ENCODE measurements around the gene MGST3. TPM values are rescaled to one million over a fixed set of nuclear protein-coding genes. Genes with fewer than 3 reads are reported as not detected.
"Not testable (repeated sequence)": the region's sequence is repeated elsewhere in the genome, so short reads cannot be mapped to it uniquely, and the experiment has no call there.

The MGST3 gene
- total RNA-seq, 1 experiment from 2014 or later = 90.1 TPM

DNA sequence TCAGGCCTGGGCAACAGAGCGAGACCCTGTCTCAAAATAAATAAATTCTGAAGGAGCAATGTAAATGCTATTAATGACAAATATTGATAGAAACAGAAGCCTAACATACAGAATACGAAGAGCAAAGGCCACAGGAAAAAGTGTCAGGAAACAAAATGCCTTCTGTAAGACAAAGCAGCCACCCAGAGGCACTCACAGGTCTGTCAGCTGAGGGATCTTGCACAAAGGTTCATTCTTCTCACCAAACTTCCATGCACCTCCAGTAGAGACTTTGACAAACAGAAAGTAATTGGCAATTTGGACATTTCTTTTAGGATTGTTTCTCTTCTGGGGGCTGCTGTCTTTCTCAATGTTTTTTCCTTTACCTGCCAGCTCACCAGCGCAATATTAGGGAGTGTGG is 68.5 kb downstream of the MGST3 start:
- Histone ChIP-seq H3K27ac (no peak overlapping the region), H3K36me3 (ENCODE audit: low read depth) (no peaks in the 10 kb centered on the region), H4K20me1 (ENCODE audit: insufficient read depth) (no peaks in the 10 kb centered on the region), H3K9me3 (ENCODE audit: insufficient read depth, low read depth) (no peaks in the 10 kb centered on the region), H3F3A (ENCODE audit: insufficient read depth, low read depth) (peaks cover 10% of the 10 kb centered on the region; the same call in 1 of the 2 replicates), H2AFZ (no peak overlapping the region), H3K79me2 (ENCODE audit: low read depth) (peaks cover 29% of the 10 kb centered on the region), H3K4me3 (no peak overlapping the region), H3K4me1 (replicated peaks; ENCODE audit: insufficient read depth) (peaks cover 20% of the 10 kb centered on the region), H3K27me3 (ENCODE audit: insufficient read depth, low read depth) (no peaks in the 10 kb centered on the region), H3K4me2 (no peak overlapping the region), H3K9me2 (ENCODE audit: insufficient read depth) (no peaks in the 10 kb centered on the region)
- intact Hi-C loops (cut with micrococcal nuclease; ENCODE audit: unreplicated experiment) = loop anchor here (5.0 kb wide), 2 partner anchors 68 to 778 kb away; partner anchors contain the start of gene TMCO1
- DNase-seq = no peak
- CTCF ChIA-PET = no interaction called here
- TF ChIP-seq, protein P1, sequence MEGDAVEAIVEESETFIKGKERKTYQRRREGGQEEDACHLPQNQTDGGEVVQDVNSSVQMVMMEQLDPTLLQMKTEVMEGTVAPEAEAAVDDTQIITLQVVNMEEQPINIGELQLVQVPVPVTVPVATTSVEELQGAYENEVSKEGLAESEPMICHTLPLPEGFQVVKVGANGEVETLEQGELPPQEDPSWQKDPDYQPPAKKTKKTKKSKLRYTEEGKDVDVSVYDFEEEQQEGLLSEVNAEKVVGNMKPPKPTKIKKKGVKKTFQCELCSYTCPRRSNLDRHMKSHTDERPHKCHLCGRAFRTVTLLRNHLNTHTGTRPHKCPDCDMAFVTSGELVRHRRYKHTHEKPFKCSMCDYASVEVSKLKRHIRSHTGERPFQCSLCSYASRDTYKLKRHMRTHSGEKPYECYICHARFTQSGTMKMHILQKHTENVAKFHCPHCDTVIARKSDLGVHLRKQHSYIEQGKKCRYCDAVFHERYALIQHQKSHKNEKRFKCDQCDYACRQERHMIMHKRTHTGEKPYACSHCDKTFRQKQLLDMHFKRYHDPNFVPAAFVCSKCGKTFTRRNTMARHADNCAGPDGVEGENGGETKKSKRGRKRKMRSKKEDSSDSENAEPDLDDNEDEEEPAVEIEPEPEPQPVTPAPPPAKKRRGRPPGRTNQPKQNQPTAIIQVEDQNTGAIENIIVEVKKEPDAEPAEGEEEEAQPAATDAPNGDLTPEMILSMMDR (conservative IDR thresholded peaks at IDR 0.05) = no peak
- TF ChIP-seq EZH2 (IDR thresholded peaks at IDR 0.05; ENCODE audit: low read depth) = no peak
- no TSS peak for BruUV-seq (replicated peaks)
- POLR2A ChIA-PET (ENCODE audit: unreplicated experiment) = no interaction called here

DNA sequence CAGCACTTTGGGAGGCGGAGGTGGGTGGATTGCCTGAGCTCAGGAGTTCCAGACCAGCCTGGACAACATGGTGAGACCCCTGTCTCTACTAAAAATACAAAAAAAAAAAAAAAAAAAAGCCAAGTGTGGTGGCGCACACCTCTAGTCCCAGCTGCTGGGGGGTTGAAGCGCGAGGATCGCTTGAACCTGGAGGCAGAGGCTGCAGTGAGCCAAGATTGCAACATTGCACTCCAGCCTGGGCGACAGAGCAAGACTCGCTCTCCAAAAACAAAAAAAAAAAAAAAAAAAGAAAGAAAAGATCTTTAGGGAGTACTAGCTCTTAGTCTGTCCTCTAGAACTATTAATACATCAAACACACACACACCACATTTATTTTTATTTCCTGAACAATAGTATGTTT is 70.9 kb downstream of the MGST3 start:
- DNase-seq; H3K4me3 ChIP-seq; CTCF ChIA-PET; intact Hi-C loops (cut with micrococcal nuclease; ENCODE audit: unreplicated experiment); H3K79me2 ChIP-seq (ENCODE audit: low read depth); H3K4me2 ChIP-seq; H3K27ac ChIP-seq; H2AFZ ChIP-seq; H3K27me3 ChIP-seq (ENCODE audit: insufficient read depth, low read depth); BruUV-seq (replicated peaks); H3K9me2 ChIP-seq (ENCODE audit: insufficient read depth); H3K36me3 ChIP-seq (ENCODE audit: low read depth); H4K20me1 ChIP-seq (ENCODE audit: insufficient read depth); H3K4me1 ChIP-seq (replicated peaks; ENCODE audit: insufficient read depth); H3K9me3 ChIP-seq (ENCODE audit: insufficient read depth, low read depth): not testable (repeated sequence)
- POLR2A ChIA-PET (ENCODE audit: unreplicated experiment) = interaction anchor here (0.7 kb wide), 1 partner anchor 71 kb away, joined by 3 read pairs; the partner anchor contains the start of gene MGST3
- H3F3A ChIP-seq (ENCODE audit: insufficient read depth, low read depth) = peaks cover 10% of the 10 kb centered on the region; the same call in 1 of the 2 replicates

DNA sequence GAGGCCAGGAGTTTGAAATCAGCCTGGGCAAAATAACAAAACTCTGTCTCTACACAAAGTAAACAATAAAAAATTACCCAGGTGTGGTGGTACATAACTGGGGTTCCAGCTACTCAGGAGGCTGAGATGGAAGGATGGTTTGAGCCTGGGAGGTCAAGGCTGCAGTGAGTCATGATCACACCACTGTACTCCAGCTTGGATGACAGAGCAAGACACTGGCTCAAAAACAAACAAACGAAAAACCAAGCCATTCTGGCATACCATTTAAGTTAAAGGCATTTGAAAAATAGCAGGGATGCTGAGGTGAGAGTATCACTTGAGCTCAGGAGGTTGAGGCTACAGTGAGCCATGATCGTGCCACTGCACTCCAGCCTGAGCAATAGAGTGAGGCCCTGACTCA is 72.6 kb downstream of the MGST3 start:
- BruUV-seq (replicated peaks) = no TSS peak
- Histone ChIP-seq H3K4me3 (no peak overlapping the region), H3K9me2 (ENCODE audit: insufficient read depth) (no peaks in the 10 kb centered on the region), H4K20me1 (ENCODE audit: insufficient read depth) (no peaks in the 10 kb centered on the region), H3K4me1 (replicated peaks; ENCODE audit: insufficient read depth) (no peaks in the 10 kb centered on the region), H3K9me3 (ENCODE audit: insufficient read depth, low read depth) (no peaks in the 10 kb centered on the region), H3F3A (ENCODE audit: insufficient read depth, low read depth) (0 out of 2 replicates have a peak, but pooled peaks cover 3% of the 10 kb centered on the region), H3K79me2 (ENCODE audit: low read depth) (no peaks in the 10 kb centered on the region), H3K36me3 (ENCODE audit: low read depth) (no peaks in the 10 kb centered on the region), H2AFZ (no peak overlapping the region), H3K27ac (no peak overlapping the region), H3K27me3 (ENCODE audit: insufficient read depth, low read depth) (no peaks in the 10 kb centered on the region), H3K4me2 (no peak overlapping the region)
- CTCF ChIA-PET = no interaction called here
- no peak for DNase-seq
- intact Hi-C loops (cut with micrococcal nuclease; ENCODE audit: unreplicated experiment) = no loop called here
- POLR2A ChIA-PET (ENCODE audit: unreplicated experiment) = no interaction called here
- no peak for TF ChIP-seq EZH2 (IDR thresholded peaks at IDR 0.05; ENCODE audit: low read depth)
- TF ChIP-seq, protein P1 (conservative IDR thresholded peaks at IDR 0.05) = no peak

Other genes with a start within 250 kb of the MGST3 start
- not detected in 2 replicates for gene RXRG, start 186.1 kb upstream of the MGST3 start, total RNA-seq (2021)
- not detected in 2 replicates for gene LRRC52, start 87.2 kb upstream of the MGST3 start, total RNA-seq (2021)
- 31.8 and 42.5 TPM in 2 replicates for gene ALDH9A1, start 67.3 kb downstream of the MGST3 start, total RNA-seq (2021)
- 64.1 and 65.6 TPM in 2 replicates for gene TMCO1, start 137.6 kb downstream of the MGST3 start, total RNA-seq (2021)
- gene UCK2, start 196.4 kb downstream of the MGST3 start, total RNA-seq (2021) = 54.8 and 59.9 TPM in 2 replicates

Data from PC-9 (cell line).